Mammary epithelial cell (primary cell): ENCODE results near the gene FAM120AOS.

ENCODE experiments used
- EZH2 ChIP-seq: IDR thresholded peaks from 2 replicates; pipeline ENCODE4 v1.6.1; 2012; ENCODE audit warnings: low read length, inconsistent platforms, borderline replicate concordance
- TF ChIP-seq, protein P1 (sequence below), 2 donors: IDR thresholded peaks in 1 of 2; conservative IDR thresholded peaks in 1 of 2; 2 replicates each; pipeline ENCODE4 v1.5.1; 2011 to 2012; ENCODE audit warnings: inconsistent platforms in 2 of 2, low read length in 2 of 2, mild to moderate bottlenecking in 2 of 2, control low read depth in 1 of 2, low read depth in 1 of 2; ENCODE audit not compliant: insufficient read depth in 1 of 2; ENCODE audit errors: extremely low read depth in 1 of 2

DNA sequence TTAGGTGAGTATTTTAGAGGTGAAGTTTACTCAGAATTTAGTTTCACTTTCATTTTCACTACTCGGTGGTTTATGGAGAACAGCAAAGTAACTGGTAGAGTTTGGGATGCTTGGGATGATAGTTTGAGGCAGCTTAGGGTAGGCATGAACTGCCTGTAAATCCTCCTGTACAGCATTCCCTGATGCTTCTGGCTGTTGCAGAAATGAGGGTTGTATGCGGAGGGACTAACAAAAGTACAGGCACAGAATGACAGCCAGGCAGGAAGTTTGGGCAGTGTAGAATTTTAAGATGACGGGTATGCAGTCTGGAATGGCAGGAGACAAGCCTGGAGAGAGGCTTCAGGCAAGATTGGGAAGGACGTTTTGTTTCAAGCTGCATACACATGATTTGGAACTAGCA lies 48.0 kb upstream of the FAM120AOS start:
- no peak for TF ChIP-seq EZH2
- TF ChIP-seq, protein P1, sequence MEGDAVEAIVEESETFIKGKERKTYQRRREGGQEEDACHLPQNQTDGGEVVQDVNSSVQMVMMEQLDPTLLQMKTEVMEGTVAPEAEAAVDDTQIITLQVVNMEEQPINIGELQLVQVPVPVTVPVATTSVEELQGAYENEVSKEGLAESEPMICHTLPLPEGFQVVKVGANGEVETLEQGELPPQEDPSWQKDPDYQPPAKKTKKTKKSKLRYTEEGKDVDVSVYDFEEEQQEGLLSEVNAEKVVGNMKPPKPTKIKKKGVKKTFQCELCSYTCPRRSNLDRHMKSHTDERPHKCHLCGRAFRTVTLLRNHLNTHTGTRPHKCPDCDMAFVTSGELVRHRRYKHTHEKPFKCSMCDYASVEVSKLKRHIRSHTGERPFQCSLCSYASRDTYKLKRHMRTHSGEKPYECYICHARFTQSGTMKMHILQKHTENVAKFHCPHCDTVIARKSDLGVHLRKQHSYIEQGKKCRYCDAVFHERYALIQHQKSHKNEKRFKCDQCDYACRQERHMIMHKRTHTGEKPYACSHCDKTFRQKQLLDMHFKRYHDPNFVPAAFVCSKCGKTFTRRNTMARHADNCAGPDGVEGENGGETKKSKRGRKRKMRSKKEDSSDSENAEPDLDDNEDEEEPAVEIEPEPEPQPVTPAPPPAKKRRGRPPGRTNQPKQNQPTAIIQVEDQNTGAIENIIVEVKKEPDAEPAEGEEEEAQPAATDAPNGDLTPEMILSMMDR (conservative IDR thresholded peaks at IDR 0.05 in 1 of 2, IDR thresholded peaks at IDR 0.05 in 1 of 2; ENCODE audit: extremely low read depth in 1 of 2, insufficient read depth in 1 of 2, low read depth in 1 of 2, low read length in 2 of 2): no peak
